Kidney (tissue), 14 donors: ENCODE results near the gene STKLD1. TPM values are rescaled to one million over a fixed set of nuclear protein-coding genes. Genes with fewer than 3 reads are reported as not detected.

Experiments used
- DNase-seq, 5 donors: peaks; one replicate each; pipeline ENCODE4 v3.0.0-alpha.2; 2013 to 2020
- FAIRE-seq: peaks from 2 replicates; lab custom pipeline; 2012; peaks lifted over from hg19 to GRCh38; lab: Jason Lieb, UNC
- H3K27ac ChIP-seq, 2 donors: one replicate each; pipeline ENCODE4 v1.7.0; 2013; ENCODE audit warnings: low read depth in 2 of 2, low read length in 2 of 2, inconsistent platforms in 1 of 2
- H3K27me3 ChIP-seq: one replicate; pipeline ENCODE4 v1.7.1; 2013; ENCODE audit warnings: low read length, inconsistent platforms; ENCODE audit not compliant: control insufficient read depth, insufficient read depth
- H3K36me3 ChIP-seq, 3 donors: one replicate each; pipeline versions ENCODE4 v1.7.0 to v1.7.1; 2013; ENCODE audit warnings: low read length in 3 of 3, control low read depth in 1 of 3, inconsistent platforms in 1 of 3; ENCODE audit not compliant: insufficient read depth in 3 of 3, control insufficient read depth in 2 of 3
- H3K4me1 ChIP-seq, 3 donors: one replicate each; pipeline versions ENCODE4 v1.7.0 to v1.7.1; 2013; ENCODE audit warnings: low read length in 3 of 3, inconsistent platforms in 1 of 3, low read depth in 1 of 3; ENCODE audit not compliant: control insufficient read depth in 2 of 3, insufficient read depth in 2 of 3
- H3K4me3 ChIP-seq, 3 donors: one replicate each; pipeline versions ENCODE4 v1.7.0 to v1.8.1; 2013; ENCODE audit warnings: low read length in 3 of 3, control low read depth in 1 of 3, inconsistent platforms in 1 of 3
- H3K9ac ChIP-seq, 3 donors: one replicate each; pipeline versions ENCODE4 v1.7.0 to v1.7.1; 2013; ENCODE audit warnings: low read length in 3 of 3, control low read depth in 1 of 3, inconsistent platforms in 1 of 3
- H3K9me3 ChIP-seq, 3 donors: one replicate each; pipeline versions ENCODE4 v1.7.0 to v1.7.1; 2013; ENCODE audit warnings: low read length in 3 of 3, control low read depth in 1 of 3, inconsistent platforms in 1 of 3; ENCODE audit not compliant: control insufficient read depth in 2 of 3, insufficient read depth in 1 of 3
- CTCF ChIP-seq: IDR thresholded peaks from 3 replicates; pipeline ENCODE4 v1.5.1; 2012; ENCODE audit warnings: mild to moderate bottlenecking, moderate library complexity, borderline replicate concordance; ENCODE audit not compliant: insufficient read depth; ENCODE audit errors: extremely low read depth
- intact Hi-C: fragments of 100-400 bp; cut with DNase I; formaldehyde crosslinking; loops from one replicate; pipeline ENCODE4 v1.11.1; 2022
- polyA plus RNA-seq: library from polyadenylated mRNA; stranded (reverse); fragments of 350-450 nt; fragmentation: Illumina TruSeq; extraction: RNeasy Lipid Tissue Mini Kit (QIAGEN cat#74804); gene quantifications from one replicate; pipeline ENCODE4 v1.2.3, GENCODE V29; 2014; ENCODE audit warnings: low read depth, low replicate concordance; ENCODE audit not compliant: insufficient read depth
- total RNA-seq: library from RNA; stranded (reverse); fragmentation: NEBNext Ultra II Directional; extraction: Animal tissue kit (Norgen Biotek cat#: 25700); gene quantifications from one replicate; pipeline ENCODE4 v1.2.1, GENCODE V29; 2021
- donor health status: control.
- donor health status: control.
- donor health status: control.
- donor health status: control.
- donor health status: control.
- donor health status: DM: yes; HTN: yes; CAD: no.
- donor health status: Normal renal cell carcinoma (clear cell type).

Gene STKLD1
- total and polyA plus RNA-seq, 2 donors from 2014 or later: 1.9 to 4.0 TPM

- H3K27ac ChIP-seq: no peak within 1 kb of the TSS
- H3K27me3 ChIP-seq: no peaks in the 10 kb centered on the region
- H3K9me3 ChIP-seq: no peaks in the 10 kb centered on the region
- TF ChIP-seq CTCF: no peak
- no peak within 1 kb of the TSS for H3K4me3 ChIP-seq
- no peaks in the 10 kb centered on the region for H3K36me3 ChIP-seq
- intact Hi-C loops: no loop called here
- peaks cover 0 to under 1% (median under 1%) of the 10 kb centered on the region in 3 donors for H3K4me1 ChIP-seq
- FAIRE-seq (no peak), DNase-seq (no peak)
- H3K9ac ChIP-seq: no peak within 1 kb of the TSS
These were observed 45.7 kb downstream of the STKLD1 start, which contains the start of gene ADAMTS13 for GRCh38 chr9:133421615-133422542. ADAMTS13 (plus strand) TSS chr9:133422367; CDS start chr9:133422444, 77 bp downstream.

GRCh38 chr9:133423216-133423615, 47.0 kb downstream of the STKLD1 start:
- FAIRE-seq (no peak), DNase-seq (no peak)
- Histone ChIP-seq H3K4me3 (no peak overlapping the region), H3K4me1 (no peaks in the 10 kb centered on the region), H3K9ac (no peak overlapping the region), H3K27me3 (no peaks in the 10 kb centered on the region), H3K9me3 (no peaks in the 10 kb centered on the region), H3K27ac (no peak overlapping the region), H3K36me3 (no peaks in the 10 kb centered on the region)
- TF ChIP-seq CTCF: no peak
- intact Hi-C loops: no loop called here

GRCh38 chr9:133424187-133424586, 48.0 kb downstream of the STKLD1 start:
- TF ChIP-seq CTCF: no peak

More at GRCh38 chr9:133424187-133424586, 48.0 kb downstream of the STKLD1 start:
- Histone ChIP-seq H3K4me1 (no peaks in the 10 kb centered on the region), H3K27ac (no peak overlapping the region), H3K9me3 (no peaks in the 10 kb centered on the region), H3K9ac (no peak overlapping the region), H3K27me3 (no peaks in the 10 kb centered on the region), H3K4me3 (no peak overlapping the region), H3K36me3 (no peaks in the 10 kb centered on the region)
- no peak for DNase-seq
- intact Hi-C loops: no loop called here
- no peak for FAIRE-seq
